Adipocyte (in vitro differentiated cells): ENCODE results near the gene CABCOCO1.

ENCODE experiments used
- DNase-seq: peaks from one replicate; pipeline ENCODE4 v3.0.0-alpha.2; 2015; ENCODE audit warnings: low read depth
- H3K27me3 ChIP-seq: replicated peaks from 2 replicates; pipeline ENCODE4 v1.7.0; 2013; ENCODE audit warnings: mild to moderate bottlenecking, low read length, moderate library complexity; ENCODE audit not compliant: control insufficient read depth, insufficient read depth
- H3K36me3 ChIP-seq: 2 replicates; pipeline ENCODE4 v1.7.0; 2013; ENCODE audit warnings: low read length, mild to moderate bottlenecking, moderate library complexity; ENCODE audit not compliant: control insufficient read depth, insufficient read depth, severe bottlenecking
- H3K4me1 ChIP-seq: 2 replicates; pipeline ENCODE4 v1.7.0; 2013; ENCODE audit warnings: mild to moderate bottlenecking, low read length, moderate library complexity; ENCODE audit not compliant: control insufficient read depth, insufficient read depth
- H3K4me3 ChIP-seq: 2 replicates; pipeline ENCODE4 v1.7.0; 2013; ENCODE audit warnings: mild to moderate bottlenecking, low read length, moderate library complexity
- H3K9ac ChIP-seq: 2 replicates; pipeline ENCODE4 v1.7.0; 2013; ENCODE audit warnings: mild to moderate bottlenecking, low read length, moderate library complexity
- H3K9me3 ChIP-seq: 2 replicates; pipeline ENCODE4 v1.7.0; 2013; ENCODE audit warnings: mild to moderate bottlenecking, low read length, moderate library complexity; ENCODE audit not compliant: control insufficient read depth

CABCOCO1 gene

DNA sequence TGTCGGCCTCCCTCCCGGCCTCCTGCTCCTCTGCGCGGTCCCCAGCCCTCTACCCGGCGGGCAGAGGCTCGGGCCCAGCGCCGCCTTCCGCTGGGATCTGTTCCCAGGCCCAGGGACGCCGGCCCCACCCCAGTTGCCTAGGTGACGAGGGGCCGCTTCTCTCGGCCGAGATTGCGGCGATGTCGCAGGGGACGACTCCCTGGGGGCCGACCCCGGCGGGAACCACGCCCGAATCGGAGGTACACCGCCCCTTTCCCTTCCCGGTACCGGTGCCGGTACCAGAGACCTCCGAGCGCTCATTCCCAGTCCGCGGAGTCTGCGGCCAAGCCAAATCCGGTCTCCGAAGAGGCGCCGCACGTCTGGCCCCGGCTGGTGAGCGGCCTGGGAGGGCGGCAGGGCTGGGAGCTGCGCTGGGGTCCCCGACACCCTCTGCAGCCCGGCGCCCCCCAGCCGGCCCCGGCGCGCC lies at the start of gene CABCOCO1:
Gene CABCOCO1, plus strand, starts transcription at position 136 of the 466 bp plus-strand sequence. Its CDS starts 44 bp downstream, at position 180.
- Histone ChIP-seq H3K9ac (peak within 1 kb of the TSS; percentile 73), H3K9me3 (no peaks in the 10 kb centered on the region), H3K4me1 (peaks cover 8% of the 10 kb centered on the region), H3K27me3 (no peaks in the 10 kb centered on the region), H3K36me3 (no peaks in the 10 kb centered on the region), H3K4me3 (peak within 1 kb of the TSS; percentile 85)
- peak; percentile 81 for DNase-seq

GRCh38 chr10:61613665-61614064 lies 49.1 kb upstream of the CABCOCO1 start:
- no peak for DNase-seq
- no peaks in the 10 kb centered on the region for H3K36me3 ChIP-seq
- no peak overlapping the region for H3K4me3 ChIP-seq
- no peaks in the 10 kb centered on the region for H3K27me3 ChIP-seq
- H3K9me3 ChIP-seq = no peaks in the 10 kb centered on the region
- peaks cover 2% of the 10 kb centered on the region for H3K4me1 ChIP-seq
- no peak overlapping the region for H3K9ac ChIP-seq

GRCh38 chr10:61616611-61617010 lies 46.1 kb upstream of the CABCOCO1 start:
- DNase-seq = no peak
- Histone ChIP-seq H3K4me3 (no peak overlapping the region), H3K9ac (no peak overlapping the region)

GRCh38 chr10:61617180-61617579 lies 45.5 kb upstream of the CABCOCO1 start:
- DNase-seq = no peak
- H3K4me3 ChIP-seq = no peak overlapping the region
- no peaks in the 10 kb centered on the region for H3K4me1 ChIP-seq
- H3K36me3 ChIP-seq = no peaks in the 10 kb centered on the region
- no peak overlapping the region for H3K9ac ChIP-seq
- H3K9me3 ChIP-seq = no peaks in the 10 kb centered on the region
- H3K27me3 ChIP-seq = no peaks in the 10 kb centered on the region

More at GRCh38 chr10:61616611-61617010, 46.1 kb upstream of the CABCOCO1 start:
- H3K27me3 ChIP-seq = no peaks in the 10 kb centered on the region
- H3K36me3 ChIP-seq = no peaks in the 10 kb centered on the region
- no peaks in the 10 kb centered on the region for H3K4me1 ChIP-seq
- H3K9me3 ChIP-seq = no peaks in the 10 kb centered on the region

- no peaks in the 10 kb centered on the region for H3K36me3 ChIP-seq
- no peaks in the 10 kb centered on the region for H3K9me3 ChIP-seq
- DNase-seq = no peak
- no peak overlapping the region for H3K4me3 ChIP-seq
- no peak overlapping the region for H3K9ac ChIP-seq
- no peaks in the 10 kb centered on the region for H3K4me1 ChIP-seq
- H3K27me3 ChIP-seq = no peaks in the 10 kb centered on the region
Observed at GRCh38 chr10:61617586-61617985, 45.1 kb upstream of the CABCOCO1 start.

DNA sequence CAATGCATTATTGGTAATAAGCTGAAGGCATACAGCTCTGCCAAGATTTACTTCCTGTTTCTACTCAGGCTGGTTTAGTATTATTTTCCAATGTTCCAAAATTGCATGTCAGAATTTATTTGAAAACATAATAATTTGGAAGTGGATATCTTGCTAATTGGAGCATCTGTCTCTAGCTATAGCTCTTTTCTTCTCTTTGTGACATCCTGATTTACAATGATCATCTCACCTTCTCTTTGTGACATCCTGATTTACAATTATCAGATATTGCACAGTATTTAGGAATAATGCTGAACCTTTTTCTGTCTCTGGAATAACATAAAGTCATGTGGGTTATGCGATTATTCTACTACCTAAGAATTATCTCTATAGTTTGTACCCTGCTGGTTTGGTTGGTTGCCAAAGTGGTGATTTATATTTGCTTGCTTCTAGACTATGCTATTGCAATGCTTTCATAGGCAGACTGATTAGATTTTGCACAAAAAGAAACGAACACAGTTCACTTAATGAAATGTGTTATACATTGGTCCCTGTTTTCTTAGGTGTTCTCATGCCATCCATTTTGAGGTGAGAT lies 44.3 kb upstream of the CABCOCO1 start:
- no peak for DNase-seq
- no peaks in the 10 kb centered on the region for H3K36me3 ChIP-seq
- H3K9ac ChIP-seq = no peak overlapping the region
- no peaks in the 10 kb centered on the region for H3K9me3 ChIP-seq
- H3K27me3 ChIP-seq = no peaks in the 10 kb centered on the region
- H3K4me1 ChIP-seq = no peaks in the 10 kb centered on the region
- H3K4me3 ChIP-seq = no peak overlapping the region

- no peak overlapping the region for H3K4me3 ChIP-seq
- no peak overlapping the region for H3K9ac ChIP-seq
- DNase-seq = no peak
- H3K4me1 ChIP-seq = peaks cover 4% of the 10 kb centered on the region
- no peaks in the 10 kb centered on the region for H3K36me3 ChIP-seq
- H3K27me3 ChIP-seq = no peaks in the 10 kb centered on the region
- no peaks in the 10 kb centered on the region for H3K9me3 ChIP-seq
Observed at GRCh38 chr10:61620506-61620905, 42.2 kb upstream of the CABCOCO1 start.

DNA sequence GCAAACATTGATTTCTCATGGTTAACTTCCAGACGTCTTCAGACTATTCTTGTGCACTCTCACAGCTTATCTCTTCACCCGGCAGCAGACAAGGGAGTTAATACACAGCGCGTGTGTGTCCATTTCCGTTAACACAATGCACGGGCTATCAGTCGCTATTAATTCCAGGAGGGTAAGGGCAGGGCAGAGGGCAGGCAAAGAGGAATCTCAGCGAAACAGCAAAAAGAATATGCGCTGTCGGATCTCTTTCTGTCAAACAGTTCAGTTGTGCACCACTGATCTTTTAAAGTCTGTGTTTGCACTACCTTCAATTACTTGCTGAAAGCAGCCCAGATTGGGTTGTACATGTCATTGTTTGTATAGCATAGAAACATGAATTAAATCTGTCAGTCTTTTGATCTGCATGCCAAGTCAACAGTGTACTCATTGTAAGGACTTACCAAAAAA lies 41.1 kb upstream of the CABCOCO1 start:
- Histone ChIP-seq H3K9ac (no peak overlapping the region), H3K4me3 (no peak overlapping the region), H3K9me3 (no peaks in the 10 kb centered on the region), H3K27me3 (no peaks in the 10 kb centered on the region), H3K4me1 (peaks cover 4% of the 10 kb centered on the region), H3K36me3 (no peaks in the 10 kb centered on the region)
- no peak for DNase-seq

DNA sequence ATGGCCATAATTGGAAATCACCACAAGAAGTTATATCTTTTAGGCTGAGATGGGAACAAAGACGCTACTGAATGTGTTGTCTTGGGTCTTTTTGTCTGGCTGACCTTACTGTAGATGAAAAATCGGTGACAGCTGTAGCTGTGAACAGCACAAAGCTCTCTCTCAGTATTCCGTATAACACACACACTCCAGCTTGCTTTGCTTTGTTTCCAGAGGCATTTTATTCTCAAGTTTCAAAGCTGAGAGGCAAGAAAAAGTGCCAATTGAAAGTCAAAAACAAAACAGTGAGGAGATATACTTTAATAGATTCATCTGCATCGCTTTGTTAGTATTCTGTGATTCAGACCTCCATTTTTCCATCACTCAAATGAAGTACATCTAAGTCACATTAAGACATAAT lies 39.6 kb upstream of the CABCOCO1 start:
- Histone ChIP-seq H3K27me3 (no peaks in the 10 kb centered on the region), H3K9me3 (no peaks in the 10 kb centered on the region), H3K36me3 (no peaks in the 10 kb centered on the region), H3K4me1 (peaks cover 15% of the 10 kb centered on the region), H3K4me3 (no peak overlapping the region), H3K9ac (no peak overlapping the region)
- no peak for DNase-seq

GRCh38 chr10:61626209-61626608 lies 36.5 kb upstream of the CABCOCO1 start:
- Histone ChIP-seq H3K9ac (no peak overlapping the region), H3K27me3 (no peaks in the 10 kb centered on the region), H3K4me3 (no peak overlapping the region), H3K36me3 (no peaks in the 10 kb centered on the region), H3K9me3 (no peaks in the 10 kb centered on the region), H3K4me1 (peaks cover 31% of the 10 kb centered on the region)
- DNase-seq = no peak

- peak; percentile 51 for DNase-seq
Observed at GRCh38 chr10:61627266-61627665, 35.5 kb upstream of the CABCOCO1 start.

More at GRCh38 chr10:61627266-61627665, 35.5 kb upstream of the CABCOCO1 start:
- Histone ChIP-seq H3K4me1 (peaks cover 31% of the 10 kb centered on the region), H3K4me3 (no peak overlapping the region), H3K36me3 (no peaks in the 10 kb centered on the region), H3K9me3 (no peaks in the 10 kb centered on the region), H3K9ac (peak overlapping the region; percentile 31), H3K27me3 (no peaks in the 10 kb centered on the region)
